ENCODE data around the gene ZDHHC8.

- TF ChIP-seq, protein P1, sequence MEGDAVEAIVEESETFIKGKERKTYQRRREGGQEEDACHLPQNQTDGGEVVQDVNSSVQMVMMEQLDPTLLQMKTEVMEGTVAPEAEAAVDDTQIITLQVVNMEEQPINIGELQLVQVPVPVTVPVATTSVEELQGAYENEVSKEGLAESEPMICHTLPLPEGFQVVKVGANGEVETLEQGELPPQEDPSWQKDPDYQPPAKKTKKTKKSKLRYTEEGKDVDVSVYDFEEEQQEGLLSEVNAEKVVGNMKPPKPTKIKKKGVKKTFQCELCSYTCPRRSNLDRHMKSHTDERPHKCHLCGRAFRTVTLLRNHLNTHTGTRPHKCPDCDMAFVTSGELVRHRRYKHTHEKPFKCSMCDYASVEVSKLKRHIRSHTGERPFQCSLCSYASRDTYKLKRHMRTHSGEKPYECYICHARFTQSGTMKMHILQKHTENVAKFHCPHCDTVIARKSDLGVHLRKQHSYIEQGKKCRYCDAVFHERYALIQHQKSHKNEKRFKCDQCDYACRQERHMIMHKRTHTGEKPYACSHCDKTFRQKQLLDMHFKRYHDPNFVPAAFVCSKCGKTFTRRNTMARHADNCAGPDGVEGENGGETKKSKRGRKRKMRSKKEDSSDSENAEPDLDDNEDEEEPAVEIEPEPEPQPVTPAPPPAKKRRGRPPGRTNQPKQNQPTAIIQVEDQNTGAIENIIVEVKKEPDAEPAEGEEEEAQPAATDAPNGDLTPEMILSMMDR (IDR thresholded peaks at IDR 0.05), result no peak
- TF ChIP-seq POLR2A (IDR thresholded peaks at IDR 0.05), result no peak
These were observed 37.3 kb upstream of the ZDHHC8 start for GRCh38 chr22:20094197-20094807.
